ENCODE data around the gene TCF25. TPM values are rescaled to one million over a fixed set of nuclear protein-coding genes. Genes with fewer than 3 reads are reported as not detected.
A peak's percentile ranks its signal among the peaks of the same experiment; 100 is the strongest.

TCF25 gene
- total RNA-seq, 1 donor from 2014 or later = 237 TPM

- H3K36me3 ChIP-seq = no peaks in the 10 kb centered on the region
- no peak for TF ChIP-seq CTCF (IDR thresholded peaks at IDR 0.05)
- no peak overlapping the region for H3K4me3 ChIP-seq
- no peak overlapping the region for H3K27ac ChIP-seq
- no peaks in the 10 kb centered on the region for H3K9me3 ChIP-seq
- no peak for DNase-seq (ENCODE audit: low spot score in 2 of 2)
- intact Hi-C loops (cut with DNase I) = loop anchor here (10.0 kb wide), 1 partner anchor 101 kb away; no protein-coding TSS in a partner anchor
- H3K4me1 ChIP-seq = no peaks in the 10 kb centered on the region
- H3K27me3 ChIP-seq = no peaks in the 10 kb centered on the region
Measured at GRCh38 chr16:89855301-89855945, 18.0 kb upstream of the TCF25 start.

- Histone ChIP-seq H3K9me3 (no peaks in the 10 kb centered on the region), H3K4me3 (no peak overlapping the region), H3K4me1 (no peaks in the 10 kb centered on the region), H3K27ac (no peak overlapping the region), H3K36me3 (no peaks in the 10 kb centered on the region), H3K27me3 (no peaks in the 10 kb centered on the region)
- no peak for TF ChIP-seq CTCF (IDR thresholded peaks at IDR 0.05)
- intact Hi-C loops (cut with DNase I) = loop anchor here (10.0 kb wide), 1 partner anchor 101 kb away; no protein-coding TSS in a partner anchor
- DNase-seq (ENCODE audit: low spot score in 2 of 2) = no peak
Measured at GRCh38 chr16:89855986-89856385, 17.4 kb upstream of the TCF25 start.

- H3K27ac ChIP-seq = no peak overlapping the region
- no peaks in the 10 kb centered on the region for H3K9me3 ChIP-seq
- no peaks in the 10 kb centered on the region for H3K36me3 ChIP-seq
- no peak for TF ChIP-seq CTCF (IDR thresholded peaks at IDR 0.05)
- no peaks in the 10 kb centered on the region for H3K27me3 ChIP-seq
- no peak overlapping the region for H3K4me3 ChIP-seq
- no peaks in the 10 kb centered on the region for H3K4me1 ChIP-seq
- DNase-seq (ENCODE audit: low spot score in 2 of 2) = no peak
- intact Hi-C loops (cut with DNase I) = loop anchor here (10.0 kb wide), 1 partner anchor 104 kb away; no protein-coding TSS in a partner anchor
Measured at GRCh38 chr16:89858973-89859614, 14.3 kb upstream of the TCF25 start.

GRCh38 chr16:89859615-89860007 is 13.8 kb upstream of the TCF25 start:
- no peak for DNase-seq (ENCODE audit: low spot score in 2 of 2)
- Histone ChIP-seq H3K9me3 (no peaks in the 10 kb centered on the region), H3K4me1 (no peaks in the 10 kb centered on the region), H3K27ac (no peak overlapping the region), H3K27me3 (no peaks in the 10 kb centered on the region), H3K36me3 (no peaks in the 10 kb centered on the region), H3K4me3 (no peak overlapping the region)
- intact Hi-C loops (cut with DNase I) = loop anchor here (10.0 kb wide), 1 partner anchor 105 kb away; no protein-coding TSS in a partner anchor
- no peak for TF ChIP-seq CTCF (IDR thresholded peaks at IDR 0.05)

DNA sequence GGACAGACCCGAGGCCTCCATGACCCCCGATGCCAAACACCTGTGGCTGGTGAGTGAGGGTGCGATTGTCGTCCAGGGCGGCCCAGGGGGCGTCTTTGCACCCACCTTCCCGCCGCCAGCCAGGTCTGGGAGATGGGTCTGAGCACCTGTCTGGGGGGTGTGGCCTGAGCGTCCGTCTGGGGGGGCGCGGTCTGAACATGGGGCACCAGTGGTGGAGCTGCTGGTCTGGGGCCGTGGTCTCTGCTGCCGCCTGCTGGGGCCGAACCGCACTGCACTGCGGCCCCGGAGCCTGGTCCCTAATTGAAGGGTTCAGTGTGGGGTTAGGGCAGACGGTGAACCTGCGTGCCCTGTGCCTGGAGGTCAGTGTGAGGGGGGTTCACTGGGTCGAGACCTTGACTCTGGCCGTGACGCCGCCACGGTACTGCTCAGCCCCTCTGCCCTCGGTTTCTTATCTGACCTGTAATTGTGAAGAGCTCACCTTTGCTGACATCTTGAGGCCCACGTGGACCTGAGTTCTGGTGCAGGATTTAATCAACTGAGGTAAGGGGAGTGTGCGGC is 12.6 kb upstream of the TCF25 start:
- Histone ChIP-seq H3K4me3 (no peak overlapping the region), H3K9me3 (no peaks in the 10 kb centered on the region), H3K4me1 (no peaks in the 10 kb centered on the region), H3K27me3 (no peaks in the 10 kb centered on the region), H3K36me3 (no peaks in the 10 kb centered on the region), H3K27ac (no peak overlapping the region)
- peak; percentile 85 to 97 (median 90) for TF ChIP-seq CTCF (IDR thresholded peaks at IDR 0.05)
- intact Hi-C loops (cut with DNase I) = no loop called here
- no peak for DNase-seq (ENCODE audit: low spot score in 2 of 2)
